Measurements from ENCODE around the gene BANP.
"Not testable (repeated sequence)": the region's sequence is repeated elsewhere in the genome, so short reads cannot be mapped to it uniquely, and the experiment has no call there.

The BANP gene

GRCh38 chr16:88068476-88069396 is 117.5 kb downstream of the BANP start:
- no peak for FAIRE-seq

- no peak for FAIRE-seq
Measured at GRCh38 chr16:88069397-88070168, 118.3 kb downstream of the BANP start.

GRCh38 chr16:88070341-88070740 is 119.1 kb downstream of the BANP start:
- FAIRE-seq: no peak

DNA sequence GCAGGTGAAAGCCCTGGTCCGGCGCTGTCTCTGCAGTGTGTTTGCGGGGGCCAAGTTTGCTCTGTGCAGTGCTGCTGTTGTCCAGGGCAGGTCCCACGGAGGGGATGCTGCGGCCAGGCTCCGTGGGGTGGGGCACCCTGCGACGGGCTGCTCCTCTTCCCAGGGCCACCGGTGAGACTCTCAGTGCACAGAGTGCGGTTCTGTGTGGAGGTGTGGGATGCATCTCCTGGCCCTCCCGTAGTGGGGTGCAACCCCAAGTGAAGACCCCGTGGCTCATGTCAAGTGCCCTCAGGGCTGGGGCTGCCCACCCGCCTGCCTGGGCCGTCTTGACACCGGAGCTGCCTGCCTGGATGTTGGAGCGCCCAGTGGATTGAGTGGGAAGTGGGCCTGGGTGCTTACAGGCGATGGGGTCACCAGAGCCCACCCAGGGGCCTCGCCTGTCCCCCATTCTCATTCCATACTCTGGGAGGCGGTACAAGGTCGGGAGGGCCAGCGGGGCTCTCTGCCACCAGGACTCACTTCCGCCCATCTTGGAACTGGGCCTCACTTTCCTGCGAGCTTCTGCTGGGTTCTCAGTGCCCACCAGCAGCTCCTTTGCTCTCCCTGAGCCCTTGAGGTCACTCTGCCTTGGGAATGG is 119.9 kb downstream of the BANP start:
- no peak for FAIRE-seq

GRCh38 chr16:88071908-88072307 is 120.7 kb downstream of the BANP start:
- no peak for FAIRE-seq

GRCh38 chr16:88072571-88073001 is 121.4 kb downstream of the BANP start:
- no peak for FAIRE-seq

GRCh38 chr16:88073201-88073721 is 122.0 kb downstream of the BANP start:
- FAIRE-seq: no peak

DNA sequence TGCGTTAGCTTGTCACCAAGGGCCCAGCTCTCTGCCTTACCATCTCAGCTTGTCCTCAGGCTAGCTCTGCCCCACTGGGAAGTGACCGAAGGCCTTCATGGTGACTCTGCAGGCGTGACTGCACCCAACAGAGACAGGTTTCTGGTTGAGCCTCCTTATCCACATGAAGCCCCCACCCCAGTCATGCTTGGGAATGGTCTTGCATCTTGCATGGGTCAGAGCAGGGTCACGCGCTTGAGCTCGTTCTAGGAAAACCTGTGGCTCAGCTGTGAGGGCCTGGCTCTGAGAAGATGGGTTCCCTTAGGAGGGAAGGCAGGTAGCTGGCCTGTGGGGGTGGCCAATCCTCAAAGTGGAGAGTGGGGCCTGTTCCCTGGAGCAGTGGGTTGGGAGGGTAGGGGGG is 122.8 kb downstream of the BANP start:
- FAIRE-seq: no peak

DNA sequence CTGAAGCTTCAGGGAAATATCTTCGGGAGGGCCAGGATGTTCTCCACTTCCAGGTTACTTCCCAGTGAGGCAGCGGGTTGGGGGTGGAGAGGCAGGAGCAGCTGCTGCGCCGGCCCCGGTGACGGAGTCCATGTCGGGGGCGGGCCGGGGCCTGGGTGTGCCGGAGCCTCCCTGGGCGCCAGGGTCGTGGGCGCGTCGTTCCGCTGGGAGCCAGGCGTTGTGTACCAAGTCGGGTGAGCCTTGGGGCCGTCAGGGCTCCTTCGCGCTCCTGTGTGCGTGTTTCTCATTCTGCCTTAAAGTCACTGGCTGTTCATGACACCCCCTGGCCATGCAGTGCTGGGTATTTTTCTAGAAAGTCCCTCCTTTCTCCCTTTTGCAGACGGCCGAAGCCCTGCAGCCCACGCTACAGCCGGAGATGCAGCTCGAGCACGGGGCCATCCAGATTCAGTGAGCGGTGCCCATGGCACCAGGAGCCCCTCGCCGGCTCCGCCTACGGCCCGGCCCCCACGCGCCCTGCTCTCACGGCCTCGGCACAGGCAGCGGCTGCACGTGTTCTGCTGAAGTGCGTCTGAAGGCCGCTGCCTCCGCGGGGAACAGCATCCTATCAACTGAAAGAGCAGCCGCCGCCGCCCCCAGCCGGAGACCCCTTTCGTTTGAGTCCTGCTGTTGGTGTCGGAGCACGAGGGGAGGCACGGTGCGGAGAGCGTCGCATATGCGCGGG is 125.1 kb downstream of the BANP start:
- FAIRE-seq: no peak

GRCh38 chr16:88076932-88077320 is 125.7 kb downstream of the BANP start:
- FAIRE-seq: not testable (repeated sequence)

DNA sequence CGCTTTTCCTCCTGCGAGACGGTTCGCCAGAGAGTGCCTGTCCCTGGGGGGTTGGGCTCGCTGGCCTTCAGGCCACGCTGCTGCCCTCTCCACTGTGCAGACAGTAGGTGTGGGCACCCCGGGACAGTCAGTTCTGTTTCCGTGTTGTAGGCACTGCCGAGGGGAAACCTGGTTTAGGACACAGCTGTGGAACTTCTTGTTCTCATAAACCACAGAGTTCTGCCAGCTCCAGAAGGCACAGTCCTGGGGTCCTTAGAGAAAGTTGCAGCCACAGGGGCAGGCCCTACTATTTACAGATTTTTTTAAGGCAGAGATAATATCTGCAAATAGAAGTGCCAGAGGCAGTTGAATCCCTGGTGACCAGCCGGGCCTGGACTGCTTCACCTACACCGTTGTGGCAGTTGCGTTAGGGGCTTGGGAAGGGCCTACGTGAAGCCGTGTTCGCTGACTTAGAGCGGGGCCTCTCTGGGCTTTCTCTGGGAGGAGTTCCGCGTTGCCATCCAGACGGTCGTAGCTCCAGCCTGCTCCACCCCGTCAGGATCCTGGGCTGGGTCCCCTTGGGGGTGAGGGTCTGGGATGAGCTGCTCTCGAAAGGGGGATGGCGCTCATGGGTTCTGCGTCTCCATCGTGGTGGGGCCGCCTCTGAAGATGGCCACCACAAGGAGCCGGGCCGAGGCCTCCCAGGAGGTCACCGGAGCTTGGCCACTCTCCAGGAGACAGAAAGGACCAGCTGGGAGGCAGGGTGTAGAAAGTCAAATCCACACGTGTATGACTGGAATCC is 126.3 kb downstream of the BANP start:
- FAIRE-seq: no peak

GRCh38 chr16:88078111-88078775 is 127.0 kb downstream of the BANP start:
- FAIRE-seq: no peak

DNA sequence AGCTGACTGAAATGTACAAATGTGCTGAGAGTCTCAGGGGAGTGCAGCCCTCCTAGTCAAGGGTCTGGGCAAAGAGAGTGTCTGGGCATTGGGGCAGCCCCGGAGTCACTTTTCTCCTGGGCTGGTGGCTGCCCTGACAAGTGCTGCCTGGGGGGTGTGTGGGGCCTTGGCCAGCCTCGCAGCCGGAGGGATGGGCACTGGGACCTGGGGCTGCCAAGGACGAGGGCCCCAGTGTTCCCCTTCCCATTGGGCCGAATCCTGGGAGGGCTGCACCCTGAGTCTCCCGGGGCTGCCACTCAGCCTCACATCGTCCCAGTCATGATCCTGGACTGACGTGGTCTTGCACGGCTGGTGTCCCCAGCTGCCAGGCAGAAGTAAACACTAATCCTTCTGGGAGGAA is 132.3 kb downstream of the BANP start:
- FAIRE-seq: no peak

DNA sequence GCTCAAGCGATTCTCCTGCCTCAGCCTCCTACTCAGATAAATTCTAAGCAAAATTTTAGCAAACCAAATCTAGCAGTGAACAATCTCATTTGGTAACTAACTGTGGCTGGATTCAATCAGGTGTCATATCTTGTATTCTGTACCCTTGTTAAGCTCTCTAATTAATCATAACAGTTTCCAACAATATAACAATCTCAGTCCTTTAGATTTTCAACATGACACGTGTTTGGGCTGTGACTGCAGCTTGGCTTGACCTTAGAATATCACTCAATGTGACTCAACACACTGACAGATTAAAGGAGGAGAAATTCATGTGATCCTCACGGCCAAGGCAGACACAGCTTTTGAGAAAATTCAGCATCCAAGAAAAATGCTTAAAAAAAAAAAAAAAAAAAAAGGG is 133.6 kb downstream of the BANP start:
- no peak for FAIRE-seq

DNA sequence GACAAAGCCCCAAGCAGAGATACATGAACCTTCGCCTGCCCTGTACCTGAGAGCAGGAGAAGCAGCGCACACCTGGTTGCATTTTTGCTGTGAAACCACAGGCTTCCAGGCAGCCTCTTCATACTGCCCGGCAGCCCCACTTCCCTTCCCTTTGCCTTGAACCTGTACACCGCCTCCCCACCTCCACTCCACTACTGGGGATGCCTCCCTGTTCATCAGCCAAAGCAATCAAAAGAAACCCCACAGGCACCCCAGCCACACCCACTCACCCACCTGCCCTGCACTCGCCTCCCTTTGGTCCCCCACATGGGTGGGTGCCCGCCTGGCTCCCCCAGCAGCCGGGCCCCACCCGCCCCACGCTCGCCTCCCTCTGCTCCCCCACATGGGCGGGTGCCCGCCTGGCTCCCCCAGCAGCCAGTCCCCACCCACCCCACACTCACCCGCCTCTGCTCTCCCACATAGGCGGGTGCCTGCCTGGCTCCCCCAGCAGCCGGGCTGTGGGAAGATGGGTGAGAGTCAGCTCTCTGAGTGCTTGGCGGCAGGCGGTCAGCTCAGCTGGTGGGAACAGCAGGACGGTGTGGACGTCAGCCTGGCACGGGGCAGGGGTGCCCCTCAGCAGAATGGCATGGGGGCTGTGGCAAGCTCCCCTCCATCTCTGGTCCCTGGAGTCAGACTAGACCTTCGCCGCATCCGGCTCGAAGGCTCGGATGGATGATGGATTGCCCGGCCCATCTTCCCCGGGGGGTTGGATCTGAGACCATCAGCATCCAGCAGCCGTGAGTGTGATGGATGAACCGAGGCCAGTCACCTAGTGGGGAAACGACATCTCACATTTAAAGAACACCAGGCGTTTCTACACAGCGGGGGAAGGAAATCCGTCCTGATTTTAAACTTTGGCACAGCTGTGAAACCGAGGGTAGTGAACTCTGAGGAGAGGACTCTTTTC is 135.6 kb downstream of the BANP start:
- FAIRE-seq: no peak

DNA sequence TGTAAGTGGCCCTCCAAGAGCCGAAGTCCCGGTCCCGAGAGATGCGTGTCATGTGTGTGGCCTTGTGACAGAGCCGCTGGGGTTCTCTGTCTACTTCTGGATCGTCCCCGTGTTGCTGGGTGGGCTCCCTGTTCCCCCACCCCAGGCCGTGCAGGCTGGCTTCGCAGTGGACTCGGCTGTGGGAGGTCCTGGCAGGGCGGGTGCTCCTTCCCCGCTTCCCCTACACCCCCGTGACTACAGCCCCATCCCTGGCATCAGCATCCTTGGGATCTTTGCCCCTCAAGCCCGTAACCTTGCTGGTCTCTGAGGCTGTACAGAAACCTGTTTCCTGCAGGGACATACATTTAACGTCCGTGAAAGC is 136.3 kb downstream of the BANP start:
- FAIRE-seq: no peak

- no peak for FAIRE-seq
Measured at GRCh38 chr16:88088161-88088581, 136.9 kb downstream of the BANP start.

- FAIRE-seq: not testable (repeated sequence)
Measured at GRCh38 chr16:88088611-88089010, 137.4 kb downstream of the BANP start.

DNA sequence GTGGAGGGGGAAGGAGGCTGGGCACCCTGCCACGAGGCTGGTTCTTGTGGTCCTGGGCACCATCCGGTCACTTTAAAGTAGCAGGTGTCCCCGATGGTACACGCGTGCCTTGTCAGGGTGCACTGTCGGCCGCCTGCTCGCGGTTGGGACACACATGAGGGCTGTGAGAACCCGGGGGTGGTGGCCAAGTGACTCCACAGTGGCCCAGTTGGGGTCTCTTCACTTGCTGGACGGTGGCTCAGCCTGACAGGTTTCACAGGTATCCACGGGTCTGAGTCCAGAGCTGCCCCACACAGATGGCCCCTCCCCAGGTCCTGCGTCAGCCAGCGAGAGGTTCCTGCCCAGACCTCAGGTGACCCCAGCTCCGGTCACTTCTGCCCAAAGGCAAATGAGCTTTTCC is 137.8 kb downstream of the BANP start:
- not testable (repeated sequence) for FAIRE-seq
